NCI-H345 (cell line): ENCODE results near the gene NFX1.
"Not testable (repeated sequence)": the region's sequence is repeated elsewhere in the genome, so short reads cannot be mapped to it uniquely, and the experiment has no call there.

ENCODE experiments used
- DNase-seq: peaks from one replicate; lab custom pipeline; 2025; lab: John Stamatoyannopoulos, UW

The NFX1 gene

GRCh38 chr9:33364127-33364526 lies 73.8 kb downstream of the NFX1 start:
- no peak for DNase-seq

- not testable (repeated sequence) for DNase-seq
Measured at GRCh38 chr9:33364814-33365213, 74.5 kb downstream of the NFX1 start.

- no peak for DNase-seq
Measured at GRCh38 chr9:33366979-33367480, 76.7 kb downstream of the NFX1 start.

- no peak for DNase-seq
Measured at GRCh38 chr9:33372900-33373299, 82.6 kb downstream of the NFX1 start.

- no peak for DNase-seq
Measured at GRCh38 chr9:33374190-33374589, 83.9 kb downstream of the NFX1 start.

GRCh38 chr9:33374634-33375237 lies 84.4 kb downstream of the NFX1 start:
- DNase-seq: peak; percentile 49

- DNase-seq: no peak
Measured at GRCh38 chr9:33375238-33375840, 85.0 kb downstream of the NFX1 start.

- no peak for DNase-seq
Measured at GRCh38 chr9:33375841-33376321, 85.6 kb downstream of the NFX1 start.

GRCh38 chr9:33377089-33377715 lies 86.9 kb downstream of the NFX1 start:
- no peak for DNase-seq

GRCh38 chr9:33378121-33378795 lies 87.9 kb downstream of the NFX1 start:
- no peak for DNase-seq

- no peak for DNase-seq
Measured at GRCh38 chr9:33379666-33380389, 89.5 kb downstream of the NFX1 start.

- no peak for DNase-seq
Measured at GRCh38 chr9:33380390-33381094, 90.2 kb downstream of the NFX1 start.

- no peak for DNase-seq
Measured at GRCh38 chr9:33381231-33381791, 91.0 kb downstream of the NFX1 start.

GRCh38 chr9:33382397-33382796 lies 92.1 kb downstream of the NFX1 start:
- not testable (repeated sequence) for DNase-seq

- not testable (repeated sequence) for DNase-seq
Measured at GRCh38 chr9:33383396-33383795, 93.1 kb downstream of the NFX1 start.

- not testable (repeated sequence) for DNase-seq
Measured at GRCh38 chr9:33385536-33385935, 95.2 kb downstream of the NFX1 start.

GRCh38 chr9:33385979-33386640 lies 95.8 kb downstream of the NFX1 start:
- not testable (repeated sequence) for DNase-seq

GRCh38 chr9:33386641-33386996 lies 96.3 kb downstream of the NFX1 start:
- DNase-seq: not testable (repeated sequence)

GRCh38 chr9:33386998-33387397 lies 96.7 kb downstream of the NFX1 start:
- DNase-seq: not testable (repeated sequence)
